NCI-H1436 (cell line): ENCODE data around the gene FRMD3.

ENCODE experiments used
- DNase-seq: peaks from one replicate; lab custom pipeline; 2025; lab: John Stamatoyannopoulos, UW

Gene FRMD3

DNA sequence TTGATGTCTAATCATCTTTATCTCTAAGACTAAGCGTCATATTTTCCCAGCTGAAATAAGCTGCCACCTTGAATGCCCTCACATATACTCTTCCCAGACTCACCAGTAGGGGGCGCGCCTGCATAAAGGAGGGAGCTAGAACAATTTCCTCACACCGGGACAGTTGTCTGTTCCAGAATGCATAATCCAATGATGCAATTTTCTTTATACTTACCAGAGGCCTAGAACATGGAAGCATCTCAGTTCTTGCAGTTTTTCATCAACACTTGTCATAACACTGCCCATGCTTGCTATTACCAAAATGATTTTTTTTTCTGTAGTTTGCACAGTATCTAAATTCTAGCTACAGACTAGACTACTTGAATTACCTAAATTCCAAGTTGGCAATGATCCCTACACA, 203.9 kb downstream of the FRMD3 start:
- peak; percentile 75 for DNase-seq

DNA sequence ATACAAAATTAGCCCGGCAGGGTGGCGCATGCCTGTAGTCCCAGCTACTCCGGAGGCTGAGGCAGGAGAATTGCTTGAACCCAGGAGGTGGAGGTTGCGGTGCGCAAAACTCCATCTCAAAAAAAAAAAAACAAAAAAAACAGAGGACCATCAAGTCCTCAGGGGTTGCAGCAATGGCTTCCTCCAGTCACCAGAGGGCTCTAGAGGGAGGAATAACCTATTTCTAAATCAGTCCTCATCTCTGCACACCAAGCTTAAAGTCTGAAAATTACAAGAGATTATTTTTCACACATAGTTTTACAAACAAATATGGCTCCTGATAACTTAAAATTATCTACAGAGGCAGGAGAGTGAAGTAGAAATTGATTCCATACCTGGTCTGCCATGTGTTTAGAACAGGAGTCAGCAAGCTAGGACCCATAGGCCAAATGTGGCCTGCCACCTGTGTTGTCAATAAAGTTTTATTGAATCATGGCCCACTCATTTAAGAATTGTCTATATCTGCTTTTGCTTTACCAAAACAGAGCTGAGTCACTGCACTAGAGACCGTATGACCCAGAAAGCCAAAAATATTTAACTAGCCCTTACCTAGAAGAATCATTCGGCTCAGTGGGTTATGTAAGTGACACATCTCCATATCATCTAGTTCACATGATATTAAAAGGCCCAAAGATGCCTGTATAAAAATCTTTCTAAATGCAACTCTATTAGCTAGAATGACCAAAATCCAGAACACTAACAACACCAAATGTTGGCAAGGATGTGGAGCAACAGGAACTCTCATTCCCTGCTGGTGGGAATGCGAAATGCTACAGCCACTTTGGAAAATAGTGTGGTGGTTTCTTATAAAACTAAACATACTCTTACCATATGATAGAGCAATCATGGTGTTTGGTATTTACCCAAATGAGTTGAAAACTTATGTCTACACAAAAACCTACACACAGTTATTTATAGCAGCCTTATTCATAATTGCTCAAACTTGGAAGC, 207.7 kb downstream of the FRMD3 start:
- no peak for DNase-seq

GRCh38 chr9:83327750-83328622, 210.2 kb downstream of the FRMD3 start:
- no peak for DNase-seq

DNA sequence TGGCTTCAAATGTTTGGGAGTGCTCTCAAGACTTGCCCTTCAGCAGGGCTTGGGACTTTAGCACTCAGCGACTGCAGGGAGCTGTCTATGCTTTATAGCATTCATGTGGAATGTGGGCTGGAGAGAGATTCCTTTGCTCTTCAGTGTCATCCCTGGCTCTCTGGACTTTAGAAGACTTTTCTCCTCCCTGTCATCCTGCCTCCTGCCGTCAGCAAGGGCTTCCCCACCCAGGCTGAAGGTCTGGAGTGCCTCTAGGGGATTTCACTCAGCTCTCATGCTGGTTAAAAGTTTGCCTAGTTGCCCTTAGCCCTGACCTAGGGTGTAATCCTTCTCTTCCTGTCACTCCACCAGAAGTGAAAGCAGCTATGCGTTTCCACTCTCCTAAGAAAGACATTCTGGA, 210.9 kb downstream of the FRMD3 start:
- DNase-seq = no peak

- DNase-seq = no peak
Observed at GRCh38 chr9:83323148-83323547, 215.1 kb downstream of the FRMD3 start.

DNA sequence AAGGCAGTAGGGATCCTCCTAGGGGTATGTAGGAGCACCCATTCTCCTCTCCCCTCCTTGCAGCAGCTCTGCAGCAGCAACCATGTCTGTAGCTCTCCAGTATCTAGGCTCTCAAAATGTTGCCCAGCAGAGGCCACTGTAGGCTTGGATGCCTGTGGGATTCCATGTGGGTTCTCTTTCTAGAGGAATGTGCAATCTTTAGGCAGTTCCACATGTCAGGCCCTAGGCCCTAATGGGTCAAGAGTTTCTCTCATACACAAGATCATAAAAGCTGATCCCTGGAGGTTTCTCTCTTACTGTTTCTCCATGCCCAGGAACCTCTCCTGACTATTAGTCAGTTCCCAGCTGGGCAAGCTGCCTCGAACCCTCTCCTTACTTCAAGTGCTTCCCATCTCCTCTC, 215.8 kb downstream of the FRMD3 start:
- DNase-seq = no peak

GRCh38 chr9:83317244-83317643, 221.0 kb downstream of the FRMD3 start:
- DNase-seq = no peak

DNA sequence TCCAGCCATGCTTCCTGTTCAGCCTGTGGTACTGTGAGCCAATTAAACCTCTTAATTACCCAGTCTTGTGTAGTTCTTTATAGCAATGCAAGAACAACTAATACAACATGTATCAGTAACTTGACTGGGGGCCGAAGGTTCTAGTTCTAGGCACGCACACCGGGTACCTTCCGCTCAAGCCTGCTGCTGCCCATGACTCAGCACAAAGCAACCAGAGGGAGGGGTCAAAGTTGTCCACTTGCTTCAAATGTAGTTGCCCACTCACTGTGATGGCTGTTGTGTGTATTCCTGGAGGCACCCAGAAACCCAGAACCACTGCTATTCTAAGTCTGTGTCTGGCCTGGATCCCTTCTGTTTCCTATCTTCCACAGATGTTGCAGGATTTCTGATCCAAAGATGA, 222.6 kb downstream of the FRMD3 start:
- DNase-seq = no peak

- DNase-seq = no peak
Observed at GRCh38 chr9:83313781-83314180, 224.4 kb downstream of the FRMD3 start.

- no peak for DNase-seq
Observed at GRCh38 chr9:83312537-83312936, 225.7 kb downstream of the FRMD3 start.

- DNase-seq = no peak
Observed at GRCh38 chr9:83307066-83307724, 231.0 kb downstream of the FRMD3 start.

- DNase-seq = peak; percentile 74
Observed at GRCh38 chr9:83304686-83305085, 233.5 kb downstream of the FRMD3 start.

DNA sequence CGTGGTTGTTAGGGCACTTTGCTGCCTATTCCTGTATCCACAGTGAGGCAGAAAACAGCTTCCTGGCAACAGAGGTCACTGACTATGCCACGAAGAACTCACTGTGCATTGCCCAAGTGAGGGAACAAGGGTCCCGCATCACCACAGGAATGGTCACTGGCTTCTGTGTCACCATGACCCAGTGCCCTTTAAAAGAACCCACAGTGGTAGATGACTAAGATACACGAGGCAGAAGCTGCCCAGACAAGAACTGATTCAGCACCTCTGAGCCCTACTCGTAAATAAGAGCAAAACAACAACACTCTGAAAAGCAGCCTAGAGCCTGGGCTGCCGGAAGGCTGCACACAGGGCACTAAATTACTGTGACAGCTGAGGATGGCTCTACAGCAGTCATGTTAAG, 238.6 kb downstream of the FRMD3 start:
- no peak for DNase-seq

- no peak for DNase-seq
Observed at GRCh38 chr9:83299094-83299493, 239.1 kb downstream of the FRMD3 start.

- DNase-seq = no peak
Observed at GRCh38 chr9:83296123-83296522, 242.1 kb downstream of the FRMD3 start.

GRCh38 chr9:83294816-83295215, 243.4 kb downstream of the FRMD3 start:
- no peak for DNase-seq

DNA sequence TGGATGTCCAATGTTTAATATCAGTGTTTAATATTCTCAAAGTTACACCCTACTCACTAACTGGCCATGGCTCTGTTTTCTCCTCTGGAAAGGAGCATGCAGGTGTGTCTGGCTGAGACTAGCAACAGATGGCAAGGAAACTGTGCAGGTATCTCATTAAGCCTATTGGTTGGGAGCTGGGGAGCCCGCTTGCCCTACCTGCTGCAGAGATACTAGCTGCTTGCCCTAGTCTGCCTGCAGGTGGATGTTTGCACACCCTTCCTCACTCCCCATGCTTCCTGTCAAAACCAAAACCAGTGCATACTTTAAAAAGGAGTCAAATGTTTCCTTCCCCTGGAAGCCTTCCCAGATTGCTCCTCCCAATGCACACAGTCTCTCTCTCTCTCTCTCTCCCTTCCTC, 247.0 kb downstream of the FRMD3 start:
- DNase-seq = no peak

DNA sequence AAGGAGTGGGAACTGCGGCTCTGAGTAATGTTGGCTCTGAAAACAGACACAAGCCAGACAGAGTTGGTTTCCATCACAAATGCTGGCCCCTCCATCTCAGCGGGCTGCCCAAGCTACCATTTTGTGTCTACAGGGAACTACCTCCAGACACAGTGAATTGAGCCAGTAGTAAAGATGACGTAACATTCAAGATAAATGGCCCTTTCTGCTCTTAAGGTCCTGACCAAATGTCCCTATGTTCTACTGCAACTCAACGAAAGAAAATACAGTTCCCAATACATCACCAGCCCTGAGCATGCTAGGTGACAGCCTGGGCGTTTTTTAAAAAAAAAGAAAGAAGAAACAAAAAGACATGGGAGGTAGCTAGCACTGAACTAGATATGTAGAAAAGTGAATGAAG, 247.5 kb downstream of the FRMD3 start:
- DNase-seq = no peak

DNA sequence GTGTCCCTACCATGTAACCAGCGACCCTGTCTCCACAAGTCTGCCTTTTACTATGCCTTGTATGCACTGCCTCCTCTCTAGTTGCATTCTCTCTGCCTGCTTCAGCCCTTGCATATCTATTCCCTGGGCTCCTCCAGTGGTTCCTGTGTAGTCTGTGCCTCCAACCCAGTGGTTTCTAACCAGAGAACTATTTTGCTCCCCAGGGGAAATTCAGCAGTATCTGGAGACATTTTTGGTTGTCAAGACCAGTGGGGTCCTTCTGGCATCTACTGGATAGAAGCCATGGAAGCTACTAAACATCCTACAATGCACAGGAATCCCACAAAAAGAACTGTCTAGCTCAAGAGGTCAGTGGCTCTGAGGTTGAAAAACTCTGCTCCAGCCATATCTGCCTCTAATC, 251.2 kb downstream of the FRMD3 start:
- DNase-seq = no peak

GRCh38 chr9:83285445-83286225, 252.6 kb downstream of the FRMD3 start:
- DNase-seq = no peak

DNA sequence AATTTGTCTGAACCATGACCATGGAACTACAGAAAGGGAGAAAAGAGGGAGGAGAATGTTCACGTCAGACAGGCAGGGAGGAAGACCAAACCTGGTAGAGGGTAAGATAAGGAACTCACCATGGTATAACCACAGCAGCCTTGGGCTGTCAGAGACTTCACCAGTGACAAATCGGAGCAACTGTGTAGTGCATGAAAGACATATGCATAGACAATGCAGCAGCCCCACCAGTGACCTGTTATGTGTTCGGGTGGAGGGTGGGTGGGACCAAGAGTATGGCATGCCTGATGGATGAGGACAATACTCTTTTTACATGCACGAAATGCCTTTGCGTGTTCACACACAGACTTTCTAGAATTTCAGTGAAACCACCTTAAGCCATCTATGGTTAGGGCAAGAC, 253.5 kb downstream of the FRMD3 start:
- DNase-seq = no peak

GRCh38 chr9:83283528-83283927, 254.7 kb downstream of the FRMD3 start:
- no peak for DNase-seq
